ENCODE results near the gene S100A14. TPM values are rescaled to one million over a fixed set of nuclear protein-coding genes. Genes with fewer than 3 reads are reported as not detected.
A peak's percentile ranks its signal among the peaks of the same experiment; 100 is the strongest.

The S100A14 gene
- total RNA-seq, 4 donors from 2014 or later = 106 to 391 (median 293) TPM

GRCh38 chr1:153612111-153612754 lies 3.9 kb downstream of the S100A14 start:
- no peaks in the 10 kb centered on the region for H3K9me3 ChIP-seq
- H3K36me3 ChIP-seq = peaks cover 0 to 6% (median 0%) of the 10 kb centered on the region in 3 donors
- H3K27ac ChIP-seq = peak overlapping the region; percentile 60 to 100 (median 92)
- H3K4me1 ChIP-seq = peaks cover 0 to 65% (median 3%) of the 10 kb centered on the region in 4 donors
- DNase-seq = peak in 1 of 3 donors; percentile 59
- H3K4me3 ChIP-seq = peak overlapping the region; percentile 32 to 76 (median 56)
- TF ChIP-seq CTCF (IDR thresholded peaks at IDR 0.05) (no peak), POLR2A (IDR thresholded peaks at IDR 0.05) (no peak)
- no peaks in the 10 kb centered on the region for H3K27me3 ChIP-seq

GRCh38 chr1:153611356-153611755 lies 4.8 kb downstream of the S100A14 start:
- no peak for TF ChIP-seq POLR2A (IDR thresholded peaks at IDR 0.05)
- TF ChIP-seq CTCF (IDR thresholded peaks at IDR 0.05) = no peak
- H3K27me3 ChIP-seq = no peaks in the 10 kb centered on the region
- peaks cover 0 to 15% (median 0%) of the 10 kb centered on the region in 3 donors for H3K36me3 ChIP-seq
- peak overlapping the region; percentile 1 to 100 (median 94) for H3K27ac ChIP-seq
- DNase-seq = no peak
- H3K4me3 ChIP-seq = peak overlapping the region in 3 of 4 donors; percentile 48 to 76 (median 64)
- no peaks in the 10 kb centered on the region for H3K9me3 ChIP-seq
- H3K4me1 ChIP-seq = peaks cover 0 to 57% (median 0%) of the 10 kb centered on the region in 4 donors

- H3K4me3 ChIP-seq = peak overlapping the region in 2 of 4 donors; percentile 64 to 76
- no peak for DNase-seq
- H3K27ac ChIP-seq = peak overlapping the region; percentile 1 to 100 (median 91)
- H3K27me3 ChIP-seq = no peaks in the 10 kb centered on the region
- peaks cover 0 to 55% (median 0%) of the 10 kb centered on the region in 4 donors for H3K4me1 ChIP-seq
- TF ChIP-seq CTCF (IDR thresholded peaks at IDR 0.05) (no peak), POLR2A (IDR thresholded peaks at IDR 0.05) (no peak)
- H3K9me3 ChIP-seq = no peaks in the 10 kb centered on the region
- H3K36me3 ChIP-seq = peaks cover 0 to 17% (median 0%) of the 10 kb centered on the region in 3 donors
Measured at GRCh38 chr1:153610811-153611301, 5.3 kb downstream of the S100A14 start.

- Histone ChIP-seq H3K27ac (peak overlapping the region in 3 of 4 donors; percentile 85 to 100 (median 97)), H3K9me3 (no peaks in the 10 kb centered on the region), H3K4me1 (peaks cover 0 to 55% (median 0%) of the 10 kb centered on the region in 4 donors), H3K27me3 (no peaks in the 10 kb centered on the region), H3K4me3 (peak overlapping the region in 2 of 4 donors; percentile 64 to 76), H3K36me3 (peaks cover 0 to 21% (median 0%) of the 10 kb centered on the region in 3 donors)
- peak in 1 of 3 donors; percentile 53 for DNase-seq
- peak in 1 of 2 donors; percentile 36 for TF ChIP-seq POLR2A (IDR thresholded peaks at IDR 0.05)
- TF ChIP-seq CTCF (IDR thresholded peaks at IDR 0.05) = no peak
Measured at GRCh38 chr1:153610334-153610733, 5.8 kb downstream of the S100A14 start.

- no peaks in the 10 kb centered on the region for H3K9me3 ChIP-seq
- peaks cover 0 to 21% (median 0%) of the 10 kb centered on the region in 3 donors for H3K36me3 ChIP-seq
- H3K27me3 ChIP-seq = no peaks in the 10 kb centered on the region
- DNase-seq = no peak
- peaks cover 0 to 51% (median 0%) of the 10 kb centered on the region in 4 donors for H3K4me1 ChIP-seq
- H3K27ac ChIP-seq = peak overlapping the region in 3 of 4 donors; percentile 85 to 100 (median 97)
- H3K4me3 ChIP-seq = peak overlapping the region in 2 of 4 donors; percentile 49 to 52
- TF ChIP-seq CTCF (IDR thresholded peaks at IDR 0.05) (no peak), POLR2A (IDR thresholded peaks at IDR 0.05) (no peak)
Measured at GRCh38 chr1:153609585-153609907, 6.6 kb downstream of the S100A14 start.

Measured in Peyer's patch (tissue), 4 donors.